K562 (cell line): ENCODE results near the gene PPP1R14C. TPM values are rescaled to one million over a fixed set of nuclear protein-coding genes. Genes with fewer than 3 reads are reported as not detected.

Experiments used
- LEF1 ChIP-seq: fragments of 450-650 bp; IDR thresholded peaks from 2 replicates; pipeline ENCODE4 v1.6.1; 2016; ENCODE audit warnings: mild to moderate bottlenecking
- MEF2D ChIP-seq: conservative IDR thresholded peaks from 2 replicates; pipeline ENCODE4 v1.6.1; 2016; ENCODE audit warnings: low read depth, missing genetic modification characterization, missing compliant biosample characterization
- NR2C2 ChIP-seq, 2 experiments: fragments of 200-800 bp in 1 of 2; sonication (Bioruptor generic) in 1 of 2; sonication (generic) in 1 of 2; formaldehyde crosslinking in 1 of 2; IDR thresholded peaks; 2 replicates each; pipeline versions ENCODE4 v1.6.1 to v1.8.0; 2016 to 2022; ENCODE audit warnings: mild to moderate bottlenecking in 1 of 2, missing compliant biosample characterization in 1 of 2, missing genetic modification characterization in 1 of 2, missing genetic modification reagents in 1 of 2
- RREB1 ChIP-seq: fragments of 250-450 bp; sonication (Bioruptor Pico); IDR thresholded peaks from 2 replicates; pipeline ENCODE4 v1.4.0; 2020
- SAFB2 ChIP-seq: fragments of 200-400 bp; formaldehyde crosslinking; IDR thresholded peaks from 2 replicates; pipeline ENCODE4 v1.6.1; 2018; ENCODE audit warnings: borderline replicate concordance, low read length, low read depth, moderate library complexity; ENCODE audit not compliant: severe bottlenecking
- ZNF197 ChIP-seq: fragments of 200-800 bp; sonication (Bioruptor generic); IDR thresholded peaks from 2 replicates; pipeline ENCODE4 v1.6.1; 2016; ENCODE audit warnings: low read depth, missing genetic modification characterization, missing compliant biosample characterization
- polyA plus RNA-seq, 8 experiments: library from polyadenylated mRNA; depleted of rRNA in 4 of 8; stranded (reverse) in 5 of 8; unstranded in 3 of 8; fragments of >200 nt; fragmentation: Nextera tagmentation in 2 of 8; fragmentation: Illumina TruSeq in 1 of 8; extraction: Ambion mirVana in 2 of 8; extraction: Trizol in 1 of 8; gene quantifications; 2 replicates each; pipeline versions ENCODE4 v1.2.1 to v1.2.3, GENCODE V29; 2011 to 2014; ENCODE audit warnings: inconsistent platforms in 1 of 8, missing spikeins in 1 of 8
- total RNA-seq, 7 experiments: library from RNA; depleted of rRNA in 6 of 7; stranded (reverse); fragments of >200 nt in 6 of 7; fragmentation: Illumina TruSeq in 2 of 7; extraction: Trizol in 2 of 7; gene quantifications; 2 replicates each; pipeline versions ENCODE4 v1.2.1 to v1.2.3, GENCODE V29; 2011 to 2021; ENCODE audit warnings: low replicate concordance in 1 of 7
- TF ChIP-seq, protein P1 (sequence below), 2 experiments: fragments of 250-450 bp in 1 of 2; fragments of 450-650 bp in 1 of 2; sonication (Bioruptor Pico) in 1 of 2; IDR thresholded peaks; 2 replicates each; pipeline versions ENCODE4 v1.6.1 to v1.8.0; 2016 to 2021; ENCODE audit warnings: mild to moderate bottlenecking in 2 of 2, moderate library complexity in 2 of 2, missing compliant biosample characterization in 1 of 2, missing genetic modification characterization in 1 of 2

The PPP1R14C gene
- total and polyA plus RNA-seq, 9 of the 15 experiments (the other 6 are each of a cell fraction or from before 2014, with no cell fraction given): 4.5 to 16.6 (median 11.9) TPM

DNA sequence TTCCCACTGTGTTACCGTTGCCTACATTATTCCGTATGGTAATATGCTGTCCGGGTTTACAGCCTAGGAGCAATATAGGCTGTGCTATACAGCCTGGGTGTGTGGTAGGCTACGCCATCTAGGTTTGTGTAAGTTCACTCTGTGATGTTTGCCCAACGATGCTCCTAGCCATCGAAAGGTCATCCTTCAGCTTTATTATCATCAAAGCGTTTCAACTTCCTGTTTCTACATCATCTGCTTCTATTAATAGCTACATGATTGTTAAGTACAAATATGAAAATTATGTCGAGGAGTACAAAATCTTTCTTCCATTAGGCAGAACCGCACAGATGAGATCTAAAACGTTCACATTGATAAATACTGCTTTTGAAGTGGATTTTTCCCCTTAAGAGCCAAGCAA lies 69.9 kb downstream of the PPP1R14C start (continued):
- TF ChIP-seq, protein P1, sequence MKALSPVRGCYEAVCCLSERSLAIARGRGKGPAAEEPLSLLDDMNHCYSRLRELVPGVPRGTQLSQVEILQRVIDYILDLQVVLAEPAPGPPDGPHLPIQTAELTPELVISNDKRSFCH (CRISPR knock-in tag; IDR thresholded peaks at IDR 0.05): no peak
- TF ChIP-seq, protein P1 (tag; IDR thresholded peaks at IDR 0.05): peak; percentile 92
- no peak for TF ChIP-seq SAFB2
- no peak for TF ChIP-seq NR2C2 (CRISPR knock-in tag; IDR thresholded peaks at IDR 0.05)
- peak; percentile 41; the same call in 1 of the 2 replicates for TF ChIP-seq NR2C2 (tag; IDR thresholded peaks at IDR 0.05)
- peak; percentile 87 for TF ChIP-seq MEF2D
- no peak for TF ChIP-seq ZNF197 (CRISPR knock-in tag)
- TF ChIP-seq LEF1: peak; percentile 57; the same call in 1 of the 2 replicates
- 0 out of 2 replicates have a peak, but pooled peaks have one; percentile 16 for TF ChIP-seq RREB1 (CRISPR knock-in tag)
